ENCODE measurements around the gene AGMAT. TPM values are rescaled to one million over a fixed set of nuclear protein-coding genes. Genes with fewer than 3 reads are reported as not detected.

Gene AGMAT
- total RNA-seq, 1 donor from 2014 or later: 0.86 TPM

DNA sequence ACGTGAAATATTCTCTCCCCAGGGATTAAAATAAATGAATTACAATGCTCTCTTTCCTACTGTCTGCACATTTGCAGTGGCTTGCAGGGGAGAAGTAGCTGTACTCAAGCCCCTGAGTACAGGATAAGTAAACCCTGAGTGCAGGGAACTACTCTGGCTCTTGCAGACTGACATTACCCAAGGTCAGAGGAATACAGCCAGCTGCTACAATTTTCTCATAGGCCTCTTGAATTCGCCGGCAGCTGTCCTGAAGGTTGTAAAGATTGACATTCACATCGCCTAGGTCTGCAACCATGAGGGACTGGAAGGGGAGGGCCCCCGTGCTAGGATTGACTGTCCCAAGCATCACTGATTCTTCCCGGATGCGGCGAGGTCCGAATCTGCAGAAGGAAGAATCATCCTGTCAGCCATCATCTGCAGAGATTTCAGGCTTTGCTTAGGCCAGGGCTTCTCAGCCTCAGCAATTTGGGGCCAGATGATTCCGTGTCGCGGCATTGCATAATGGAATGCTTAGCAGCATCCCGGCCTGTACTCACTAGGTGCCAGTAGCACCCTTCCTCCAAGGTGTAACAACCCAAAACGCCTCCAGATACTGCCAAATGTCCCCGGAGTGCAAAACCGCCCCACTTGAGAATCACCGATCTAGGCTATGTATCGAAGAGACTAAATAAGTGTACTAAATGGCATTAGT lies 1.7 kb downstream of the AGMAT start:
- Histone ChIP-seq H3K4me2 (no peak overlapping the region), H4K20me1 (ENCODE audit: low read depth) (no peaks in the 10 kb centered on the region), H3F3A (ENCODE audit: low read depth) (peaks cover 30% of the 10 kb centered on the region), H3K9ac (no peak overlapping the region), H3K9me3 (ENCODE audit: low read depth) (no peaks in the 10 kb centered on the region), H2AFZ (replicated peaks) (no peak overlapping the region), H3K4me3 (no peak overlapping the region), H3K79me2 (ENCODE audit: low read depth) (no peaks in the 10 kb centered on the region), H3K27me3 (peaks cover 20% of the 10 kb centered on the region), H3K4me1 (peaks cover 15% of the 10 kb centered on the region), H3K27ac (no peak overlapping the region), H3K36me3 (no peaks in the 10 kb centered on the region)
- no peak for DNase-seq (ENCODE audit: low spot score)
- Mint-ChIP-seq H3K4me1 (peaks cover 2% of the 10 kb centered on the region), H3K27ac (no peak overlapping the region), H3K9me3 (no peaks in the 10 kb centered on the region), H3K36me3 (no peaks in the 10 kb centered on the region), H3K4me3 (no peak overlapping the region), H3K27me3 (ENCODE audit: insufficient read depth, low read depth) (peaks cover 22% of the 10 kb centered on the region)
- TF ChIP-seq EZH2phosphoT487 (IDR thresholded peaks at IDR 0.05) (no peak), EZH2 (IDR thresholded peaks at IDR 0.05) (no peak)
- TF ChIP-seq, protein P1, sequence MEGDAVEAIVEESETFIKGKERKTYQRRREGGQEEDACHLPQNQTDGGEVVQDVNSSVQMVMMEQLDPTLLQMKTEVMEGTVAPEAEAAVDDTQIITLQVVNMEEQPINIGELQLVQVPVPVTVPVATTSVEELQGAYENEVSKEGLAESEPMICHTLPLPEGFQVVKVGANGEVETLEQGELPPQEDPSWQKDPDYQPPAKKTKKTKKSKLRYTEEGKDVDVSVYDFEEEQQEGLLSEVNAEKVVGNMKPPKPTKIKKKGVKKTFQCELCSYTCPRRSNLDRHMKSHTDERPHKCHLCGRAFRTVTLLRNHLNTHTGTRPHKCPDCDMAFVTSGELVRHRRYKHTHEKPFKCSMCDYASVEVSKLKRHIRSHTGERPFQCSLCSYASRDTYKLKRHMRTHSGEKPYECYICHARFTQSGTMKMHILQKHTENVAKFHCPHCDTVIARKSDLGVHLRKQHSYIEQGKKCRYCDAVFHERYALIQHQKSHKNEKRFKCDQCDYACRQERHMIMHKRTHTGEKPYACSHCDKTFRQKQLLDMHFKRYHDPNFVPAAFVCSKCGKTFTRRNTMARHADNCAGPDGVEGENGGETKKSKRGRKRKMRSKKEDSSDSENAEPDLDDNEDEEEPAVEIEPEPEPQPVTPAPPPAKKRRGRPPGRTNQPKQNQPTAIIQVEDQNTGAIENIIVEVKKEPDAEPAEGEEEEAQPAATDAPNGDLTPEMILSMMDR (IDR thresholded peaks at IDR 0.05): no peak

DNA sequence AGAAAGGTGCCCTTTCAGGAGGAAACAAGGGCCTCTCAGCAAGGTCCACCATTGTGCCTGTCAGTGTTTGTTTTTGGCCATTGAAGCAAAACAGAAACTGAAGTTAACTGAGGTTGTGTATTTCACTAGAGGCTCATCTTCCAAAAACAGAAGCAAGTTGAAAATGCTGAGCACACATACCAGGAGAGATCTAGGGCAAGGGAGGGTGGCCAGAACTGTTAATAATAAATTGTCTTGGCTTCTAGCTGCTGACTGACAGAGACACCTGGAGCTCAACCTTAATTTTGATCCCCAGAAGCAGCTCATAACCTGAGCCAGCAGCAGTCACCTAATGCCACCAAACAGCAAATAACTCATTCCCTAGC lies 5.2 kb downstream of the AGMAT start:
- Histone ChIP-seq H2AFZ (replicated peaks) (no peak overlapping the region), H3K9ac (no peak overlapping the region), H3K36me3 (no peaks in the 10 kb centered on the region), H3K79me2 (ENCODE audit: low read depth) (no peaks in the 10 kb centered on the region), H3K4me3 (no peak overlapping the region), H3K9me3 (ENCODE audit: low read depth) (no peaks in the 10 kb centered on the region), H4K20me1 (ENCODE audit: low read depth) (no peaks in the 10 kb centered on the region), H3K27ac (peak overlapping the region; percentile 66), H3F3A (ENCODE audit: low read depth) (peaks cover 22% of the 10 kb centered on the region), H3K27me3 (peaks cover 12% of the 10 kb centered on the region), H3K4me2 (peak overlapping the region; percentile 69), H3K4me1 (peaks cover 15% of the 10 kb centered on the region)
- no peak overlapping the region for H3K4me3 Mint-ChIP-seq
- H3K27me3 Mint-ChIP-seq (ENCODE audit: insufficient read depth, low read depth): peaks cover 10% of the 10 kb centered on the region
- peaks cover 5% of the 10 kb centered on the region for H3K36me3 Mint-ChIP-seq
- no peaks in the 10 kb centered on the region for H3K9me3 Mint-ChIP-seq
- TF ChIP-seq, protein P1 (IDR thresholded peaks at IDR 0.05): no peak
- TF ChIP-seq EZH2phosphoT487 (IDR thresholded peaks at IDR 0.05): no peak
- TF ChIP-seq EZH2 (IDR thresholded peaks at IDR 0.05): no peak
- H3K27ac Mint-ChIP-seq: no peak overlapping the region
- peak; percentile 69 for DNase-seq (ENCODE audit: low spot score)
- H3K4me1 Mint-ChIP-seq: peaks cover 5% of the 10 kb centered on the region

DNA sequence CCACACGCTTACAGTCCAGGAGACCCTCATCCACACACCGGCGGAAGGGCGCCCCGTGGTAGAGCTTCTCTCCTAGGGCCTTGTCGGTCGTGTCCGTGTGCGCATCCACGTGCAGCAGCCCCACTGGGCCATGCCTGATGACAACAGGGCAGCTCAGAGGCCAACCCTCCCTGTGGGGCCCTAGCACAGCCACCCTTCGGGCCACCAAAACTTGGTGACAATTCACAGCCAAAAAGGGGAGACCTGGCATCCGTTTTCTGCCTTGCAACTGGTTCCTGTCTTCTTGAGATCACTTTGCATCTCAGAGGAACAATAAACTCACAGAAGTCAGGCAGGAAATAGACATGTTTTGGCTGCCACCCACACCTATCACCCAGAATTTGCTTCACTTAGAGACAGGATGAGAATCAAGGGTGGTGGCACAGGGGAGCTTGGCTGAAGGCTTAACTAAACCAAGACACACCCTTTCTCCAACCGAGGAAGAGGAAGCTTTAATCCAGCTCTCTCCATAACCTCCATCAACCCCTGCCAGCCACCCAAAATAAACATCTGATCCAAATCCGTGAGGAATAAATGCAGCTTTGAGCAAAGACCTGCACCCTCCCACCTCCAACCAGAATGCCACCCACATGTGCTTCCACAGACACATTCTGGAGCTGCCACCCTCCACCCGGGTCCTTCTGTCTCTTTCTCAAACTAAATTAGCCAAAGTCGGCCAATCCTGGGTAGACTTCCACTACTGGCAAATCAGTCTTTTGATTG lies 5.7 kb downstream of the AGMAT start:
- no peak for DNase-seq (ENCODE audit: low spot score)
- Mint-ChIP-seq H3K4me1 (peaks cover 5% of the 10 kb centered on the region), H3K27me3 (ENCODE audit: insufficient read depth, low read depth) (peaks cover 10% of the 10 kb centered on the region), H3K4me3 (no peak overlapping the region), H3K36me3 (peaks cover 5% of the 10 kb centered on the region), H3K27ac (no peak overlapping the region), H3K9me3 (no peaks in the 10 kb centered on the region)
- no peak overlapping the region for H3K9ac ChIP-seq
- H2AFZ ChIP-seq (replicated peaks): no peak overlapping the region
- H3K9me3 ChIP-seq (ENCODE audit: low read depth): no peaks in the 10 kb centered on the region
- H4K20me1 ChIP-seq (ENCODE audit: low read depth): no peaks in the 10 kb centered on the region
- H3F3A ChIP-seq (ENCODE audit: low read depth): peaks cover 17% of the 10 kb centered on the region
- H3K27me3 ChIP-seq: peaks cover 7% of the 10 kb centered on the region
- peaks cover 15% of the 10 kb centered on the region for H3K4me1 ChIP-seq
- H3K36me3 ChIP-seq: no peaks in the 10 kb centered on the region
- H3K4me2 ChIP-seq: peak overlapping the region; percentile 69
- TF ChIP-seq EZH2 (IDR thresholded peaks at IDR 0.05) (no peak), EZH2phosphoT487 (IDR thresholded peaks at IDR 0.05) (no peak)
- TF ChIP-seq, protein P1 (IDR thresholded peaks at IDR 0.05): no peak
- no peaks in the 10 kb centered on the region for H3K79me2 ChIP-seq (ENCODE audit: low read depth)
- no peak overlapping the region for H3K4me3 ChIP-seq
- H3K27ac ChIP-seq: peak overlapping the region; percentile 66

Data from neural progenitor cell (in vitro differentiated cells).